Endothelial cell of umbilical vein (primary cell): Measurements from ENCODE around the gene BNIP2. TPM values are rescaled to one million over a fixed set of nuclear protein-coding genes. Genes with fewer than 3 reads are reported as not detected.

Source experiments
- BruUV-seq: library from RNA; stranded (reverse); fragments of 400-500 nt; replicated peaks from 2 replicates; lab custom pipeline; 2021; lab: Mats Ljungman, UMichigan
- CTCF ChIA-PET: fragments of 300-600, 350-600 bp; sonication (Branson Sonifier 250); formaldehyde crosslinking; loops from one replicate; lab custom pipeline; 2021; ENCODE audit warnings: antibody characterized with exemption, inconsistent platforms; lab: Charles Lee
- POLR2A ChIA-PET: fragments of 300-600, 350-600 bp; sonication (Branson Sonifier 250); formaldehyde crosslinking; loops from one replicate; lab custom pipeline; 2021; ENCODE audit warnings: antibody characterized with exemption, inconsistent platforms; lab: Charles Lee
- DNase-seq: peaks from one replicate; pipeline ENCODE4 v3.0.0-alpha.2; 2011; ENCODE audit warnings: low read depth, low spot score
- FAIRE-seq: peaks from 2 replicates; lab custom pipeline; 2011; peaks lifted over from hg19 to GRCh38; lab: Jason Lieb, UNC
- H2AFZ ChIP-seq: 2 replicates; pipeline ENCODE4 v1.6.0; 2012; ENCODE audit warnings: low read depth, low read length, control low read depth, inconsistent platforms
- H3K27ac ChIP-seq: 2 replicates; pipeline ENCODE4 v1.5.1; 2011; ENCODE audit warnings: low read depth, mild to moderate bottlenecking, control low read depth, low read length, moderate library complexity; ENCODE audit not compliant: insufficient read depth
- H3K27me3 ChIP-seq, 2 experiments: 2 replicates each; pipeline versions ENCODE4 v1.6.0 to v1.6.1; 2011; ENCODE audit warnings: low read length in 2 of 2, mixed read lengths in 1 of 2; ENCODE audit not compliant: control insufficient read depth in 2 of 2, insufficient read depth in 2 of 2
- H3K36me3 ChIP-seq, 2 experiments: 2 replicates in 1 of 2; 3 replicates in 1 of 2; pipeline ENCODE4 v1.5.1; 2011; ENCODE audit warnings: low read length in 2 of 2, mild to moderate bottlenecking in 1 of 2, moderate library complexity in 1 of 2; ENCODE audit not compliant: control insufficient read depth in 2 of 2, insufficient read depth in 2 of 2; ENCODE audit errors: extremely low read depth in 1 of 2
- H3K4me1 ChIP-seq: 3 replicates; pipeline ENCODE4 v1.5.1; 2011; ENCODE audit warnings: mild to moderate bottlenecking, low read length; ENCODE audit not compliant: control insufficient read depth, insufficient read depth; ENCODE audit errors: extremely low read depth
- H3K4me2 ChIP-seq: 2 replicates; pipeline ENCODE4 v1.6.1; 2011; ENCODE audit warnings: low read length, control low read depth, mixed read lengths; ENCODE audit not compliant: insufficient read depth
- H3K4me3 ChIP-seq, 3 experiments: fragments of 200-600 bp in 1 of 3; sonication (generic), shearing (Covaris generic) in 1 of 3; replicated peaks in 1 of 3; 2 replicates each; pipeline ENCODE4 v1.5.1; 2011 to 2016; ENCODE audit warnings: control low read depth in 3 of 3, low read length in 3 of 3, mild to moderate bottlenecking in 2 of 3, inconsistent platforms in 1 of 3, low read depth in 1 of 3, moderate library complexity in 1 of 3; ENCODE audit not compliant: insufficient read depth in 1 of 3
- H3K79me2 ChIP-seq: 2 replicates; pipeline ENCODE4 v1.6.0; 2012; ENCODE audit warnings: low read length, inconsistent platforms; ENCODE audit not compliant: control insufficient read depth, insufficient read depth
- H3K9ac ChIP-seq: replicated peaks from 2 replicates; pipeline ENCODE3; 2011; ENCODE audit warnings: low read length, control low read depth; ENCODE audit not compliant: insufficient read depth; ENCODE audit errors: extremely low read depth
- H3K9me1 ChIP-seq: replicated peaks from 3 replicates; pipeline ENCODE4 v1.6.0; 2011; ENCODE audit warnings: mild to moderate bottlenecking, low read length; ENCODE audit not compliant: control insufficient read depth, insufficient read depth; ENCODE audit errors: extremely low read depth
- H3K9me3 ChIP-seq: replicated peaks from 2 replicates; pipeline ENCODE4 v1.5.1; 2012; ENCODE audit warnings: low read length, inconsistent platforms; ENCODE audit not compliant: control insufficient read depth, insufficient read depth
- H4K20me1 ChIP-seq: replicated peaks from 2 replicates; pipeline ENCODE3; 2011; ENCODE audit warnings: mild to moderate bottlenecking, low read length; ENCODE audit not compliant: control insufficient read depth, insufficient read depth; ENCODE audit errors: extremely low read depth
- EZH2 ChIP-seq: IDR thresholded peaks from 2 replicates; pipeline ENCODE4 v1.6.1; 2012; ENCODE audit warnings: borderline replicate concordance, low read depth, mild to moderate bottlenecking, moderate library complexity, low read length, inconsistent platforms; ENCODE audit not compliant: severe bottlenecking
- JUN ChIP-seq: IDR thresholded peaks from 2 replicates; pipeline ENCODE4 v1.6.1; 2011; ENCODE audit warnings: borderline replicate concordance, low read depth; ENCODE audit not compliant: insufficient read length, insufficient read depth
- MYC ChIP-seq: IDR thresholded peaks from one replicate; pipeline ENCODE4 v1.6.1; 2011; ENCODE audit warnings: mild to moderate bottlenecking, low read depth, low read length
- POLR2AphosphoS5 ChIP-seq: IDR thresholded peaks from 2 replicates; pipeline ENCODE4 v1.6.1; 2012; ENCODE audit warnings: low read depth, mild to moderate bottlenecking, control low read depth, low read length, moderate library complexity; ENCODE audit not compliant: insufficient read depth
- dilution Hi-C: fragments of 300-500 bp; cut with MboI; formaldehyde crosslinking; loops from one replicate; pipeline ENCODE4 v1.15.0; 2019; ENCODE audit warnings: low sequenced_read_pairs; ENCODE audit not compliant: extremely low pct_ligation_motif_present
- intact Hi-C: fragments of 100-400 bp; cut with micrococcal nuclease; formaldehyde crosslinking; loops from one replicate; pipeline ENCODE4 v1.10.0; 2022
- polyA plus RNA-seq, 4 experiments: library from polyadenylated mRNA; depleted of rRNA in 3 of 4; stranded (reverse) in 3 of 4; unstranded in 1 of 4; fragments of >200 nt; gene quantifications; 2 replicates each; pipeline versions ENCODE4 v1.2.1 to v1.2.3, GENCODE V29; 2011 to 2012; ENCODE audit warnings: missing spikeins in 1 of 4
- total RNA-seq: library from RNA; stranded (reverse); gene quantifications from 2 replicates; pipeline ENCODE4 v1.2.3, GENCODE V29; 2021
- TF ChIP-seq, protein P1 (sequence below), 2 donors: IDR thresholded peaks; 1 replicate in 1 of 2; 2 replicates in 1 of 2; pipeline ENCODE4 v1.5.1; 2011; ENCODE audit warnings: low read length in 2 of 2, mild to moderate bottlenecking in 2 of 2, moderate library complexity in 2 of 2, control low read depth in 1 of 2, inconsistent platforms in 1 of 2, low read depth in 1 of 2; ENCODE audit not compliant: insufficient read depth in 1 of 2; ENCODE audit errors: extremely low read depth in 1 of 2

The BNIP2 gene
- total and polyA plus RNA-seq, 2 donors (not counting 3 experiments of a cell fraction or from before 2014, with no cell fraction given): 39.1 to 90.1 TPM

GRCh38 chr15:59723687-59724346 is 34.7 kb upstream of the BNIP2 start:
- ChIA-PET CTCF (interaction anchor here (0.7 to 6.1 kb wide), 20 partner anchors 8 to 797 kb away, joined by 3 to 145 read pairs (median 7); no protein-coding TSS in a partner anchor), POLR2A (no interaction called here)
- Histone ChIP-seq H3K9ac (no peak overlapping the region), H3K9me3 (no peaks in the 10 kb centered on the region), H3K4me2 (no peak overlapping the region), H3K9me1 (no peaks in the 10 kb centered on the region), H3K27me3 (peaks cover 3 to 18% of the 10 kb centered on the region in 2 experiments), H2AFZ (no peak overlapping the region), H3K27ac (no peak overlapping the region), H3K36me3 (no peaks in the 10 kb centered on the region), H4K20me1 (no peaks in the 10 kb centered on the region), H3K79me2 (no peaks in the 10 kb centered on the region), H3K4me3 (no peak overlapping the region), H3K4me1 (no peaks in the 10 kb centered on the region)
- intact Hi-C loops: loop anchor here (2.0 to 10.0 kb wide), 2 partner anchors 191 to 455 kb away; no protein-coding TSS in a partner anchor
- dilution Hi-C loops: no loop called here
- DNase-seq (no peak), FAIRE-seq (no peak)
- no peak for TF ChIP-seq MYC
- TF ChIP-seq POLR2AphosphoS5: no peak
- no peak for TF ChIP-seq EZH2
- no peak for TF ChIP-seq JUN
- TF ChIP-seq, protein P1, sequence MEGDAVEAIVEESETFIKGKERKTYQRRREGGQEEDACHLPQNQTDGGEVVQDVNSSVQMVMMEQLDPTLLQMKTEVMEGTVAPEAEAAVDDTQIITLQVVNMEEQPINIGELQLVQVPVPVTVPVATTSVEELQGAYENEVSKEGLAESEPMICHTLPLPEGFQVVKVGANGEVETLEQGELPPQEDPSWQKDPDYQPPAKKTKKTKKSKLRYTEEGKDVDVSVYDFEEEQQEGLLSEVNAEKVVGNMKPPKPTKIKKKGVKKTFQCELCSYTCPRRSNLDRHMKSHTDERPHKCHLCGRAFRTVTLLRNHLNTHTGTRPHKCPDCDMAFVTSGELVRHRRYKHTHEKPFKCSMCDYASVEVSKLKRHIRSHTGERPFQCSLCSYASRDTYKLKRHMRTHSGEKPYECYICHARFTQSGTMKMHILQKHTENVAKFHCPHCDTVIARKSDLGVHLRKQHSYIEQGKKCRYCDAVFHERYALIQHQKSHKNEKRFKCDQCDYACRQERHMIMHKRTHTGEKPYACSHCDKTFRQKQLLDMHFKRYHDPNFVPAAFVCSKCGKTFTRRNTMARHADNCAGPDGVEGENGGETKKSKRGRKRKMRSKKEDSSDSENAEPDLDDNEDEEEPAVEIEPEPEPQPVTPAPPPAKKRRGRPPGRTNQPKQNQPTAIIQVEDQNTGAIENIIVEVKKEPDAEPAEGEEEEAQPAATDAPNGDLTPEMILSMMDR (IDR thresholded peaks at IDR 0.05; ENCODE audit: extremely low read depth in 1 of 2, insufficient read depth in 1 of 2, low read depth in 1 of 2, low read length in 2 of 2): no peak
- BruUV-seq: no TSS peak
